ENCODE results near the gene DNAH6.
"Not testable (repeated sequence)": the region's sequence is repeated elsewhere in the genome, so short reads cannot be mapped to it uniquely, and the experiment has no call there.

The DNAH6 gene

GRCh38 chr2:84757648-84758047, 241.3 kb downstream of the DNAH6 start:
- DNase-seq (ENCODE audit: low read depth) = no peak

GRCh38 chr2:84766791-84767190, 250.5 kb downstream of the DNAH6 start:
- DNase-seq (ENCODE audit: low read depth) = no peak

GRCh38 chr2:84768840-84769239, 252.5 kb downstream of the DNAH6 start:
- no peak for DNase-seq (ENCODE audit: low read depth)

GRCh38 chr2:84770280-84770679, 254.0 kb downstream of the DNAH6 start:
- no peak for DNase-seq (ENCODE audit: low read depth)

- no peak for DNase-seq (ENCODE audit: low read depth)
Measured at GRCh38 chr2:84771251-84771650, 255.0 kb downstream of the DNAH6 start.

GRCh38 chr2:84773562-84773961, 257.3 kb downstream of the DNAH6 start:
- not testable (repeated sequence) for DNase-seq (ENCODE audit: low read depth)

GRCh38 chr2:84776011-84776410, 259.7 kb downstream of the DNAH6 start:
- no peak for DNase-seq (ENCODE audit: low read depth)

- DNase-seq (ENCODE audit: low read depth) = no peak
Measured at GRCh38 chr2:84778911-84779690, 262.8 kb downstream of the DNAH6 start.

- DNase-seq (ENCODE audit: low read depth) = no peak
Measured at GRCh38 chr2:84779781-84780180, 263.5 kb downstream of the DNAH6 start.

GRCh38 chr2:84781942-84782716, 265.8 kb downstream of the DNAH6 start:
- peak; percentile 35 for DNase-seq (ENCODE audit: low read depth)

- DNase-seq (ENCODE audit: low read depth) = no peak
Measured at GRCh38 chr2:84782717-84783442, 266.6 kb downstream of the DNAH6 start.

- no peak for DNase-seq (ENCODE audit: low read depth)
Measured at GRCh38 chr2:84785950-84786349, 269.7 kb downstream of the DNAH6 start.

GRCh38 chr2:84786601-84787000, 270.3 kb downstream of the DNAH6 start:
- no peak for DNase-seq (ENCODE audit: low read depth)

- no peak for DNase-seq (ENCODE audit: low read depth)
Measured at GRCh38 chr2:84788027-84788426, 271.7 kb downstream of the DNAH6 start.

- DNase-seq (ENCODE audit: low read depth) = no peak
Measured at GRCh38 chr2:84788498-84788897, 272.2 kb downstream of the DNAH6 start.

GRCh38 chr2:84792856-84793522, 276.7 kb downstream of the DNAH6 start:
- DNase-seq (ENCODE audit: low read depth) = no peak

GRCh38 chr2:84793641-84794040, 277.3 kb downstream of the DNAH6 start:
- no peak for DNase-seq (ENCODE audit: low read depth)

GRCh38 chr2:84796798-84797197, 280.5 kb downstream of the DNAH6 start:
- no peak for DNase-seq (ENCODE audit: low read depth)

- DNase-seq (ENCODE audit: low read depth) = no peak
Measured at GRCh38 chr2:84797271-84797670, 281.0 kb downstream of the DNAH6 start.

GRCh38 chr2:84799772-84800171, 283.5 kb downstream of the DNAH6 start:
- DNase-seq (ENCODE audit: low read depth) = no peak

GRCh38 chr2:84800194-84800805, 284.0 kb downstream of the DNAH6 start:
- DNase-seq (ENCODE audit: low read depth) = no peak

GRCh38 chr2:84801811-84802210, 285.5 kb downstream of the DNAH6 start:
- DNase-seq (ENCODE audit: low read depth) = no peak
